GM19395 (cell line): ENCODE results near the gene AGTRAP.

Experiments
- ATAC-seq: cut with Tn5 transposase; IDR thresholded peaks from one replicate; pipeline ENCODE4 v1.9.1; 2021; ENCODE audit warnings: mild to moderate bottlenecking, moderate library complexity; ENCODE audit not compliant: unreplicated experiment

The AGTRAP gene

GRCh38 chr1:11757047-11757446, 21.1 kb downstream of the AGTRAP start:
- ATAC-seq, result no peak

DNA sequence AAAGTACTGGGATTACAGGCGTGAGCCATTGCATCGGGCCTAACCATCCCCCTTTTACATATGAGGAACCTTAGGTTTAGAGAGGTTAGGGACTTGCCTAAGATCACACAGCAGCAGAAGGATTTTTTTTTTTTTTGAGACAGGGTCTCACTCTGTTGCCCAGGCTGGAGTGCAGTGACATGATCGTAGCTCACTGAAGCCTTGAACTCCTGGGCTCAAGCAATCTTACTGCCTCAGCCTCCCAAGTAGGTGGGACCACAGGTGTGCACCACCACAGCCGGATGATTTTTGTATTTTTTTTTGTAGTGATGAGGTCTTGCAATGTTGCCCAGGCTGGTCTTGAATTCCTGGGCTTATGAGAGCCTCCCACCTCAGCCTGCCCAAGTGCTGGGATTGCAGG, 23.9 kb downstream of the AGTRAP start:
- no peak for ATAC-seq

GRCh38 chr1:11761285-11761684, 25.3 kb downstream of the AGTRAP start:
- no peak for ATAC-seq

DNA sequence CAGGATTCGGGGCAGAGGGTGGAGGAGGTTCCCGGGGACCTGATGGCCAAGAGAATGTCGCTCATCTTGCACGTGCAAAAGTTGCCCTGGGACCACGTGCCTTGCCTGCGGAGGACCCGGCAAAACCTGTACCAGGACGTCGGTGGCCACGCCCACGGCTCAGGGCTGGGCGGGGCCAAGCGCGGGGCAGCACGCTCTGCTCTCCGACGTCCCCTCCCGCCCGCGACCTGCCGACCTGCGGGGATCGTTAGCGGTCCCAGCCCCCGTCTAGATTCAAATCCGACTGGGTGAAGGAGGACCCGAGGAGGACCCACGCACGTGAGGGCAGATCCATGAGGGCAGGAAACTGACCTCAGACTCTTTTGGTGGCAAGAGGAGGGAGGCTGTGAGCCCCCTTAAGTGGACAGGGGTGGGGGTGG, 26.1 kb downstream of the AGTRAP start, which contains the start of gene C1orf167:
C1orf167 (plus strand) TSS at position 206 of the 419 bp plus-strand sequence. CDS start 2,208 bp downstream, outside the sequence.
- no peak for ATAC-seq

DNA sequence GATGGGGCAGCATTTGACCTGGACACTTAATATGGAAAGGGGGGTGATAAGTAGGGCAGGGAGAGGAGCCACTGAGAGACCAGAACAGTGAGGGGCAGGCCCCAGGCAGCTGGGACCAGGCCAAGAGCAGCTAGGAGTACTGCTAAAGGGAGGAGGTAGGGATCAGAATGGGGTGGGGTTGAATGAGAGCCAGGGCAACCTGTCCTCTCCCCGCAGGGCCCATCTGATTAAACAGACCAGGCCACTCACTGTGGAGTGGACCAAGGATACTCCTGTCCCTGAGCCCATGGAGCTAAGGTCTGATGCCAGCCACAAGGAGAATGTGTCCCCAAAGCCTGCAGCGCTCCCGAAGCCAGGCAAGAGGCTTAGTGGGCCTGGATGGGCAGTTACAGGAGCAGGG, 28.2 kb downstream of the AGTRAP start:
- ATAC-seq, result no peak

GRCh38 chr1:11764519-11764918, 28.6 kb downstream of the AGTRAP start:
- no peak for ATAC-seq

- no peak for ATAC-seq
These were observed 29.9 kb downstream of the AGTRAP start for GRCh38 chr1:11765661-11766428.

- no peak for ATAC-seq
These were observed 30.5 kb downstream of the AGTRAP start for GRCh38 chr1:11766429-11766776.

GRCh38 chr1:11767922-11768704, 32.2 kb downstream of the AGTRAP start:
- ATAC-seq, result no peak

DNA sequence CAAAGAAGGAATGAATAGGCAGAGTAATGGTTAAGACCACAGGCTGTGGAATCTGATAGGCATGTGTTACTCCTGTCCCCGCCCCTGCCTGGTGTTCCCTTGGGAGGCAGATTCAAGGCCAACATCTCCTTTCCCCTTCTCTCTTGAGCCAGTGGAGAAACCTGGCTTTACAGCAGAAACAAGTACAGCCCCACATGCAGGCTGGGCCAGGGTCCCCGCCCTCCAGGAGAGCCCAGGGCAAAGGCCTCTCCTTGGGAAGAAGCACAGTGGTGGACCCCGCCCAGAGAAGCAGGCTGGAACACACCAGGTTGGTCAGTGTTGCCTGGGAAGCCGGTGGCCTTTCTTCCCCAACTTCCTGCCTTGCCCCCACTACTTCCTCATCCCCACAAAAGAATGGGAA, 32.9 kb downstream of the AGTRAP start:
- ATAC-seq, result no peak

DNA sequence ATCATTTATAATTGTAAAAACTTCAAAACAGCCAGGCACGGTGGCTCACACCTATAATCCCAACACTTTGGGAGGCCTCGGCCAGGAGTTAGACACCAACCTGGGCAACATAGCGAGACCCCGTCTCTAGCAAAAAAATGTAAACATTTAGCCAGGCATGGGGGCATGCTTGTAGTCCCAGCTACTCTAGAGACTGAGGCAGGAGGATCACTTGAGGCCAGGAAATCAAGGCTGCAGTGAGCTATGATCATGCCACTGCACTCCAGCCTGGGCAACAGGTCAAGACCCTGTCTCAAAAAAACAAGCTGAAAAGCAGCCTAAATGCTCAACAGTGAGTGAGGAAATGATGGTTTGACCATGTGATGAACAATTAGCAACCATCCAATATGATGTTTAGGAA, 33.3 kb downstream of the AGTRAP start:
- ATAC-seq, result no peak

DNA sequence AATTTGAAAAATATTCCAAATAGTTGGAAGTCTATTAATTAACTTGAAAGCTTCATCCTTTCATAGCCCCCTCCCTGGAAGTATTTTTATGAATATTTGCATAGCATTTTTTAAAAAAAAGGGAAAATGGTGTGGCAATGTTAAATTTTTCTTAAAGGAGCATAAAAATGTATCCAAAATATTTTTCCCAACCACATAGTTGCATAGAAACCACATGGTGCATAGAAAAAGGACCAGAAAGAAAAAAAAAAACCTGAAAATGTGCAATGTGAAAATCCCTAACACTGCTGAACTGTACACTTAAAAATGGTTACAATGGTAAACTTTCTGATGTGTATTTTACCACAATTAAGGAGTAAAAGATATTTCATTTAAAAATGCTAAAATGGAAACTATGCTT, 34.1 kb downstream of the AGTRAP start:
- no peak for ATAC-seq

- ATAC-seq, result no peak
These were observed 35.6 kb downstream of the AGTRAP start for GRCh38 chr1:11771481-11772043.

- no peak for ATAC-seq
These were observed 36.5 kb downstream of the AGTRAP start for GRCh38 chr1:11772458-11772857.

DNA sequence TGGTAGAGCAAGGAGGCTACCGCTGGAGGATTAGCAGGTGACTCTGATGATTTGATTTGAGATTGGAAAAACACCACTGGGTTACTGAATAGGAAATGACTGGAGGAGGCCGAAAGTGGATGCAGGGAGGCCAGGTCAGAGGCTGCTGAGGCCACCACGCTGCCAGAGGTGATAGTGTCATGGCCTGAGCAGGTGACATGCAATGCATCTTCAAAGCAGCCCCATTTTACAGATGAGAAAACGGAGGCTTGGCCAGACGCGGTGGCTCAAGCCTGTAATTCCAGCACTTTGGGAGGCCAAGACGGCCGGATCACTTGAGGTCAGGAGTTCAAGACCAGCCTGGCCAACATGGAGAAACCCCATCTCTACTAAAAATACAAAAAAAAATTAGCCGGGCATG, 38.8 kb downstream of the AGTRAP start:
- no peak for ATAC-seq

DNA sequence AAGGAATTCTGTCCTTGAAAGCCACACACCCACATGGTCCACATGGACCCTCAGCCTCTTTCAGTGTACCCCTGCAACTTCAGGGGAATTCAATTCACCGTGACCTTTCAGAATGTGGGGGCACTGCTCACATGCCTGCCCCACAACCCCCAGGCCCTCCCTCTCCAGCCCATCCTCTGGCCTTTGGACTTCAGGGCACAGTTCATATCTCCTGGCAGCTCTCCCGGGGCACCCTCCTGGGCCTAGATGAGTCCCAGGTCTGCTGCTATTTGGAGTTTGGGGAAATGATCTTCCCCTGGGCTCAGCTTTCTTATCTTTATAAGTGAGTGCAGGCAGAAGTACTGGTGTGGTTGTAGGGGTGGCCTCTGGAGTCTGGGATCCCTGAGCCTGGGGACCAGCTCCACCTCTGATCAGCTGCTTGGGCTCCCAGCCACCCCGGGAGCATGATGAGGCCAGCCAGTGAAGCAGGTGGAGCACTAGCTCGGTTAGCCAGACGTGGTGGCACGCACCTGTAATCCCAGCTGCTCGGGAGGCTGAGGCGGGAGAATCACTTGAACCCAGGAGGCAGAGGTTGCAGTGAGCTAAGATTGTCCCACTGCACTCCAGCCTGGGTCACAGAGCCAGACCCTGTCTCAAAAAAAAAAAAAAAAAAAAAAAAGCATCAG, 41.9 kb downstream of the AGTRAP start:
- no peak for ATAC-seq

GRCh38 chr1:11778336-11778735, 42.4 kb downstream of the AGTRAP start:
- no peak for ATAC-seq

GRCh38 chr1:11778844-11779623, 43.1 kb downstream of the AGTRAP start:
- ATAC-seq, result no peak

DNA sequence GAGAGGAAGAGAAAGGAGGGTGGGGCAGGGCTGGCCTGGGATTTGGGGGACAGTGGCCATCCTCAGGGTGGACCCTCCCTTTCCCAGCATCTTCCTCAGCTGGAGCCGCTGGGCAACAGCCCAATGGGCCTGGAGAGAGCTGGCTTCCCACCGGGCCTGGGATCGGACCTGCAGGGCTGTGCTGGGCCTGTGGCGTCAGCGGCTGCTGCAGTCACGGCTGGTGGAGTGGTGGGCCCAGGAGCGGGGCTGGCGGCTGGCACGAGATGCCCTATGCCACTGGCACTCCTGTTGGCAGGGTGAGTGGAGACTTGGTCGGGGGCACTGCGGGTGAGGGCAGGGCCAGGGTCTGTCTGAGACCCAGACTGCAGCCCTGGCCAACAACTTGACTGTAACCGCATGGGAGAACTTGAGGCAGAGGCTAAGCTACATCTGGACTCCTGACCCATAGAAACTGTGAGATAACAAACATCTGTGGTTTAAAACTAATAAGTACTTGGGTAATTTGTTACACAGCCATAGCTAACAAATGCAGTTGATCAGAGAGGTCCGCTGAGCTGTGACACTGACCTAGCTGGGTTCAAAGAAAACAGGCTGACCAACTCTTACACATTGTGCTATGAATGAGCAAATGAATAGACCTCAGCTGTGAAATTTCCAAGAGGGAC, 43.9 kb downstream of the AGTRAP start:
- ATAC-seq, result no peak
